Fibroblast of lung (primary cell): ENCODE results near the gene C1QTNF12. TPM values are rescaled to one million over a fixed set of nuclear protein-coding genes. Genes with fewer than 3 reads are reported as not detected.

Experiments
- DNase-seq, 2 donors: peaks; one replicate each; pipeline versions ENCODE4 v3.0.0 to v3.0.0-alpha.2; 2010; ENCODE audit warnings: low read depth in 2 of 2
- H2AFZ ChIP-seq: 2 replicates; pipeline ENCODE4 v1.5.1; 2012; ENCODE audit warnings: low read length, control low read depth, inconsistent platforms
- H3K27ac ChIP-seq: 2 replicates; pipeline ENCODE4 v1.5.1; 2011; ENCODE audit warnings: low read length, control low read depth; ENCODE audit not compliant: insufficient read depth
- H3K27me3 ChIP-seq: 2 replicates; pipeline ENCODE4 v1.5.1; 2011; ENCODE audit warnings: mild to moderate bottlenecking, low read length; ENCODE audit not compliant: control insufficient read depth, insufficient read depth
- H3K36me3 ChIP-seq: 2 replicates; pipeline ENCODE4 v1.5.1; 2011; ENCODE audit warnings: low read length; ENCODE audit not compliant: control insufficient read depth, insufficient read depth
- H3K4me1 ChIP-seq: 2 replicates; pipeline ENCODE4 v1.5.1; 2011; ENCODE audit warnings: low read length; ENCODE audit not compliant: control insufficient read depth, insufficient read depth; ENCODE audit errors: extremely low read depth
- H3K4me2 ChIP-seq: 2 replicates; pipeline ENCODE4 v1.5.1; 2011; ENCODE audit warnings: low read length, control low read depth; ENCODE audit not compliant: insufficient read depth; ENCODE audit errors: extremely low read depth
- H3K4me3 ChIP-seq, 4 experiments: fragments of 200-600 bp in 1 of 4; sonication (generic) in 1 of 4; replicated peaks in 1 of 4; 2 replicates each; pipeline ENCODE4 v1.5.1; 2011 to 2016; ENCODE audit warnings: low read length in 4 of 4, low read depth in 3 of 4, mild to moderate bottlenecking in 3 of 4, control low read depth in 2 of 4, inconsistent platforms in 1 of 4, mixed read lengths in 1 of 4; ENCODE audit not compliant: insufficient read depth in 1 of 4; ENCODE audit errors: control extremely low read depth in 1 of 4
- H3K79me2 ChIP-seq: 2 replicates; pipeline ENCODE4 v1.5.1; 2012; ENCODE audit warnings: mild to moderate bottlenecking, low read length, inconsistent platforms; ENCODE audit not compliant: control insufficient read depth, insufficient read depth
- H3K9ac ChIP-seq: 2 replicates; pipeline ENCODE4 v1.5.1; 2011; ENCODE audit warnings: mild to moderate bottlenecking, low read length, control low read depth; ENCODE audit not compliant: insufficient read depth
- H3K9me3 ChIP-seq: 2 replicates; pipeline ENCODE4 v1.5.1; 2012; ENCODE audit warnings: low read depth, low read length; ENCODE audit not compliant: control insufficient read depth, insufficient read depth
- H4K20me1 ChIP-seq: 2 replicates; pipeline ENCODE4 v1.5.1; 2011; ENCODE audit warnings: low read length; ENCODE audit not compliant: control insufficient read depth, insufficient read depth; ENCODE audit errors: extremely low read depth
- CTCF ChIP-seq, 2 donors: IDR thresholded peaks in 1 of 2; conservative IDR thresholded peaks in 1 of 2; 1 replicate in 1 of 2; 2 replicates in 1 of 2; pipeline ENCODE4 v1.5.1; 2011 to 2012; ENCODE audit warnings: low read length in 2 of 2, control low read depth in 1 of 2, inconsistent platforms in 1 of 2, low read depth in 1 of 2, mild to moderate bottlenecking in 1 of 2
- EZH2 ChIP-seq: IDR thresholded peaks from 2 replicates; pipeline ENCODE4 v1.5.1; 2012; ENCODE audit warnings: low read length, control low read depth, mild to moderate bottlenecking; ENCODE audit errors: missing control alignments
- polyA plus RNA-seq, 2 donors: library from polyadenylated mRNA; depleted of rRNA in 1 of 2; stranded (reverse) in 1 of 2; unstranded in 1 of 2; fragments of >200 nt; gene quantifications; 2 replicates each; pipeline ENCODE4 v1.2.1, GENCODE V29; 2011 to 2012; ENCODE audit warnings: missing spikeins in 1 of 2
- total RNA-seq: library from RNA; depleted of rRNA; stranded (reverse); fragments of >200 nt; gene quantifications from 2 replicates; pipeline ENCODE4 v1.2.1, GENCODE V29; 2014

Gene C1QTNF12
- total and polyA plus RNA-seq, 2 donors (not counting 1 experiment from before 2014, with no cell fraction given), result 0.27 to 4.1 TPM

GRCh38 chr1:1213345-1214265 is 32.9 kb downstream of the C1QTNF12 start, which contains the start of gene TNFRSF4:
Gene TNFRSF4 (minus strand): TSS chr1:1214153. CDS start chr1:1214127, 26 bp downstream.
- DNase-seq, result no peak
- Histone ChIP-seq H3K27ac (no peak within 1 kb of the TSS), H3K36me3 (peaks cover 19% of the 10 kb centered on the region), H3K4me2 (no peak within 1 kb of the TSS), H3K4me1 (peaks cover 3% of the 10 kb centered on the region), H3K9ac (no peak within 1 kb of the TSS), H3K4me3 (no peak within 1 kb of the TSS), H3K9me3 (no peaks in the 10 kb centered on the region), H3K27me3 (no peaks in the 10 kb centered on the region), H4K20me1 (no peaks in the 10 kb centered on the region), H2AFZ (no peak within 1 kb of the TSS), H3K79me2 (no peaks in the 10 kb centered on the region)
- TF ChIP-seq EZH2 (no peak), CTCF (conservative IDR thresholded peaks at IDR 0.05 in 1 of 2, IDR thresholded peaks at IDR 0.05 in 1 of 2; ENCODE audit: low read depth in 1 of 2, low read length in 2 of 2) (no peak)

DNA sequence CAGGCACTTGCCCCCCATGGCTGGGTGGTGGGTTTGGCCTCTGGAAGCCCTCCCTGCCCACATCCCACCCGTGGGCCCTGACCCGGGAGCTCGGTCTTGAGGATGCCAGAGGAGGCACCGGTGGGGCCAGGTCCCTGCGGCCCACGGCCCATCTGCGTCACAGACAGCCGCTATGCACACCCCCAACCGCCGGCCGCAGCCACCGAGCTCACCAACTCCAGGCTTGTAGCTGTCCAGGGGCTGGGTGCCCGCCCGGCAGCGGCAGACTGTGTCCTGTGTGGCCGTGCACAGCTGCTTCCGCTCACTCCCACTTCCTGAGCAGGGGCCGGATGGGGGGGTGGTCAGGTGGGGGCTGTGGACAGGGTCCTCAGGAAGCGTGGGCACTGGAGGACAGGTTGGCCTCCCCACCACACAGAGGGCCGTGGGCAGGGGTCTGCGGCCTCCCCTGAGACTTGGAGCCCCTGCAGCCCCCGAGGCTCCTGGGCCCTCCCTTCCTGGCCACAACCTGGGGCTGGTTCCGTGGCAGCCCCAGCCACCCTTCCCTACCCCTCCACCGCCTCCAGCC is 33.7 kb downstream of the C1QTNF12 start:
- no peaks in the 10 kb centered on the region for H4K20me1 ChIP-seq
- no peak overlapping the region for H3K9ac ChIP-seq
- peaks cover 11% of the 10 kb centered on the region for H3K36me3 ChIP-seq
- H3K4me2 ChIP-seq, result no peak overlapping the region
- H2AFZ ChIP-seq, result no peak overlapping the region
- no peaks in the 10 kb centered on the region for H3K9me3 ChIP-seq
- no peak overlapping the region for H3K27ac ChIP-seq
- no peak for DNase-seq
- no peak overlapping the region for H3K4me3 ChIP-seq
- peaks cover 6% of the 10 kb centered on the region for H3K4me1 ChIP-seq
- H3K27me3 ChIP-seq, result no peaks in the 10 kb centered on the region
- TF ChIP-seq EZH2, result no peak
- TF ChIP-seq CTCF (conservative IDR thresholded peaks at IDR 0.05 in 1 of 2, IDR thresholded peaks at IDR 0.05 in 1 of 2; ENCODE audit: low read depth in 1 of 2, low read length in 2 of 2), result no peak
- no peaks in the 10 kb centered on the region for H3K79me2 ChIP-seq
